Ectodermal cell (in vitro differentiated cells): Measurements from ENCODE around the gene BTBD9.

Source experiments
- H3K27ac ChIP-seq: 2 replicates; pipeline ENCODE4 v1.7.0; 2013; ENCODE audit warnings: mild to moderate bottlenecking, low read depth, low read length; ENCODE audit not compliant: insufficient read depth, poor library complexity, severe bottlenecking
- H3K27me3 ChIP-seq: 2 replicates; pipeline ENCODE4 v1.7.0; 2013; ENCODE audit warnings: mild to moderate bottlenecking, low read length; ENCODE audit not compliant: insufficient read depth, control insufficient read depth, poor library complexity, severe bottlenecking
- H3K36me3 ChIP-seq: one replicate; pipeline ENCODE4 v1.7.0; 2013; ENCODE audit warnings: low read length; ENCODE audit not compliant: control insufficient read depth, insufficient read depth
- H3K4me1 ChIP-seq: one replicate; pipeline ENCODE4 v1.7.0; 2013; ENCODE audit warnings: low read length; ENCODE audit not compliant: control insufficient read depth, insufficient read depth
- H3K4me3 ChIP-seq: 2 replicates; pipeline ENCODE4 v1.7.0; 2013; ENCODE audit warnings: low read depth, low read length, control low read depth; ENCODE audit not compliant: insufficient read depth
- H3K9me3 ChIP-seq: 2 replicates; pipeline ENCODE4 v1.7.0; 2013; ENCODE audit warnings: mild to moderate bottlenecking, low read length, moderate library complexity; ENCODE audit not compliant: control insufficient read depth
- WGBS, 2 experiments: methylation state at CpG; one replicate each; pipeline ENCODE4 v1.1.7; 2013; ENCODE audit warnings: missing lambda C conversion rate in 2 of 2; 5-methylcytosine and 5-hydroxymethylcytosine counted together

The BTBD9 gene

GRCh38 chr6:38364127-38364526, 275.6 kb downstream of the BTBD9 start:
- Histone ChIP-seq H3K9me3 (no peaks in the 10 kb centered on the region), H3K27ac (no peak overlapping the region), H3K27me3 (no peaks in the 10 kb centered on the region), H3K36me3 (no peaks in the 10 kb centered on the region), H3K4me3 (no peak overlapping the region), H3K4me1 (no peaks in the 10 kb centered on the region)
- WGBS, 2 experiments = 93 to 98% methylated on average over 3 of the region's 3 CpGs

GRCh38 chr6:38355519-38355918, 284.2 kb downstream of the BTBD9 start:
- 95 to 98% methylated on average over 4 of the region's 4 CpGs for WGBS, 2 experiments
- no peaks in the 10 kb centered on the region for H3K27me3 ChIP-seq
- H3K27ac ChIP-seq = no peak overlapping the region
- H3K4me1 ChIP-seq = no peaks in the 10 kb centered on the region
- no peaks in the 10 kb centered on the region for H3K36me3 ChIP-seq
- no peaks in the 10 kb centered on the region for H3K9me3 ChIP-seq
- H3K4me3 ChIP-seq = no peak overlapping the region

- Histone ChIP-seq H3K27me3 (no peaks in the 10 kb centered on the region), H3K9me3 (no peaks in the 10 kb centered on the region), H3K4me3 (no peak overlapping the region), H3K4me1 (no peaks in the 10 kb centered on the region), H3K36me3 (no peaks in the 10 kb centered on the region), H3K27ac (no peak overlapping the region)
- 90 to 100% methylated on average over 1 of the region's 1 CpG for WGBS, 2 experiments
Observed at GRCh38 chr6:38354905-38355304, 284.8 kb downstream of the BTBD9 start.

- Histone ChIP-seq H3K36me3 (no peaks in the 10 kb centered on the region), H3K27ac (no peak overlapping the region), H3K4me1 (no peaks in the 10 kb centered on the region), H3K9me3 (no peaks in the 10 kb centered on the region), H3K4me3 (no peak overlapping the region), H3K27me3 (no peaks in the 10 kb centered on the region)
- no CpG with 5 or more reads among the region's 1 CpG for WGBS, 2 experiments
Observed at GRCh38 chr6:38354037-38354381, 285.7 kb downstream of the BTBD9 start.

- WGBS, 2 experiments = 88 to 92% methylated on average over 5 to 7 of the region's 7 CpGs
- Histone ChIP-seq H3K36me3 (no peaks in the 10 kb centered on the region), H3K9me3 (no peaks in the 10 kb centered on the region), H3K27ac (no peak overlapping the region), H3K4me3 (no peak overlapping the region), H3K27me3 (no peaks in the 10 kb centered on the region), H3K4me1 (no peaks in the 10 kb centered on the region)
Observed at GRCh38 chr6:38353310-38354036, 286.3 kb downstream of the BTBD9 start.

GRCh38 chr6:38352636-38353035, 287.1 kb downstream of the BTBD9 start:
- 83% methylated on average over 1 of the region's 1 CpG; no CpG with 5 or more reads in 1 of the 2 experiments for WGBS, 2 experiments
- no peaks in the 10 kb centered on the region for H3K9me3 ChIP-seq
- H3K4me1 ChIP-seq = no peaks in the 10 kb centered on the region
- no peak overlapping the region for H3K4me3 ChIP-seq
- no peaks in the 10 kb centered on the region for H3K27me3 ChIP-seq
- no peak overlapping the region for H3K27ac ChIP-seq
- no peaks in the 10 kb centered on the region for H3K36me3 ChIP-seq

GRCh38 chr6:38350942-38351341, 288.8 kb downstream of the BTBD9 start:
- Histone ChIP-seq H3K27ac (peak overlapping the region; percentile 11), H3K4me3 (no peak overlapping the region), H3K36me3 (no peaks in the 10 kb centered on the region), H3K27me3 (no peaks in the 10 kb centered on the region), H3K4me1 (peaks cover 3% of the 10 kb centered on the region), H3K9me3 (no peaks in the 10 kb centered on the region)

- H3K27ac ChIP-seq = no peak overlapping the region
- no peaks in the 10 kb centered on the region for H3K9me3 ChIP-seq
- no peaks in the 10 kb centered on the region for H3K27me3 ChIP-seq
- H3K4me3 ChIP-seq = no peak overlapping the region
- H3K4me1 ChIP-seq = peaks cover 3% of the 10 kb centered on the region
- H3K36me3 ChIP-seq = no peaks in the 10 kb centered on the region
- WGBS, 2 experiments = 92 to 95% methylated on average over 4 of the region's 4 CpGs
Observed at GRCh38 chr6:38350220-38350619, 289.5 kb downstream of the BTBD9 start.

GRCh38 chr6:38349795-38350194, 289.9 kb downstream of the BTBD9 start:
- H3K4me3 ChIP-seq = no peak overlapping the region
- no peaks in the 10 kb centered on the region for H3K36me3 ChIP-seq
- no peak overlapping the region for H3K27ac ChIP-seq
- H3K9me3 ChIP-seq = no peaks in the 10 kb centered on the region
- WGBS, 2 experiments = 84 to 95% methylated on average over 3 of the region's 3 CpGs
- H3K27me3 ChIP-seq = no peaks in the 10 kb centered on the region
- peaks cover 3% of the 10 kb centered on the region for H3K4me1 ChIP-seq

- Histone ChIP-seq H3K27me3 (no peaks in the 10 kb centered on the region), H3K27ac (no peak overlapping the region)
- WGBS, 2 experiments = 88 to 98% methylated on average over 2 of the region's 2 CpGs
Observed at GRCh38 chr6:38349221-38349620, 290.5 kb downstream of the BTBD9 start.

GRCh38 chr6:38348371-38348770, 291.4 kb downstream of the BTBD9 start:
- Histone ChIP-seq H3K9me3 (no peaks in the 10 kb centered on the region), H3K27ac (no peak overlapping the region), H3K36me3 (no peaks in the 10 kb centered on the region), H3K4me1 (peaks cover 3% of the 10 kb centered on the region), H3K4me3 (no peak overlapping the region), H3K27me3 (no peaks in the 10 kb centered on the region)
- 93 to 96% methylated on average over 2 to 3 of the region's 3 CpGs for WGBS, 2 experiments

More at GRCh38 chr6:38349221-38349620, 290.5 kb downstream of the BTBD9 start:
- Histone ChIP-seq H3K36me3 (no peaks in the 10 kb centered on the region), H3K9me3 (no peaks in the 10 kb centered on the region), H3K4me3 (no peak overlapping the region), H3K4me1 (peaks cover 3% of the 10 kb centered on the region)
